ENCODE results near the gene ZFAND2A.
"Not testable (repeated sequence)": the region's sequence is repeated elsewhere in the genome, so short reads cannot be mapped to it uniquely, and the experiment has no call there.

The ZFAND2A gene

GRCh38 chr7:1201916-1202315 is 41.9 kb upstream of the ZFAND2A start:
- H3K4me1 ChIP-seq (ENCODE audit: insufficient read depth, poor library complexity, severe bottlenecking) = no peaks in the 10 kb centered on the region
- TF ChIP-seq CTCF (IDR thresholded peaks at IDR 0.05; ENCODE audit: poor library complexity, severe bottlenecking) = no peak
- no peaks in the 10 kb centered on the region for H3K36me3 ChIP-seq (ENCODE audit: low read depth)
- H3K27me3 ChIP-seq (ENCODE audit: insufficient read depth, poor library complexity, severe bottlenecking) = peaks cover 17% of the 10 kb centered on the region
- DNase-seq (ENCODE audit: low spot score) (no peak), ATAC-seq (ENCODE audit: low read depth) (no peak)
- H3K4me3 ChIP-seq (ENCODE audit: severe bottlenecking) = no peak overlapping the region
- H3K27ac ChIP-seq (ENCODE audit: poor library complexity, severe bottlenecking) = no peak overlapping the region
- H3K9me3 ChIP-seq (ENCODE audit: severe bottlenecking) = no peaks in the 10 kb centered on the region

GRCh38 chr7:1200045-1200444 is 40.0 kb upstream of the ZFAND2A start:
- Histone ChIP-seq H3K4me1 (ENCODE audit: insufficient read depth, poor library complexity, severe bottlenecking) (no peaks in the 10 kb centered on the region), H3K27ac (ENCODE audit: poor library complexity, severe bottlenecking) (no peak overlapping the region), H3K4me3 (ENCODE audit: severe bottlenecking) (no peak overlapping the region), H3K36me3 (ENCODE audit: low read depth) (no peaks in the 10 kb centered on the region), H3K9me3 (ENCODE audit: severe bottlenecking) (no peaks in the 10 kb centered on the region), H3K27me3 (ENCODE audit: insufficient read depth, poor library complexity, severe bottlenecking) (peaks cover 17% of the 10 kb centered on the region)
- DNase-seq (ENCODE audit: low spot score) (no peak), ATAC-seq (ENCODE audit: low read depth) (no peak)
- no peak for TF ChIP-seq CTCF (IDR thresholded peaks at IDR 0.05; ENCODE audit: poor library complexity, severe bottlenecking)

GRCh38 chr7:1197997-1198625 is 38.1 kb upstream of the ZFAND2A start:
- H3K27ac ChIP-seq (ENCODE audit: poor library complexity, severe bottlenecking) = no peak overlapping the region
- no peaks in the 10 kb centered on the region for H3K9me3 ChIP-seq (ENCODE audit: severe bottlenecking)
- no peak overlapping the region for H3K4me3 ChIP-seq (ENCODE audit: severe bottlenecking)
- H3K4me1 ChIP-seq (ENCODE audit: insufficient read depth, poor library complexity, severe bottlenecking) = no peaks in the 10 kb centered on the region
- peak; percentile 89 for ATAC-seq (ENCODE audit: low read depth)
- no peaks in the 10 kb centered on the region for H3K36me3 ChIP-seq (ENCODE audit: low read depth)
- H3K27me3 ChIP-seq (ENCODE audit: insufficient read depth, poor library complexity, severe bottlenecking) = peaks cover 14% of the 10 kb centered on the region
- DNase-seq (ENCODE audit: low spot score) = no peak
- TF ChIP-seq CTCF (IDR thresholded peaks at IDR 0.05; ENCODE audit: poor library complexity, severe bottlenecking) = no peak

- no peak overlapping the region for H3K4me3 ChIP-seq (ENCODE audit: severe bottlenecking)
- TF ChIP-seq CTCF (IDR thresholded peaks at IDR 0.05; ENCODE audit: poor library complexity, severe bottlenecking) = no peak
- H3K27ac ChIP-seq (ENCODE audit: poor library complexity, severe bottlenecking) = no peak overlapping the region
- H3K36me3 ChIP-seq (ENCODE audit: low read depth) = no peaks in the 10 kb centered on the region
- H3K27me3 ChIP-seq (ENCODE audit: insufficient read depth, poor library complexity, severe bottlenecking) = peaks cover 14% of the 10 kb centered on the region
- ATAC-seq (ENCODE audit: low read depth) (no peak), DNase-seq (ENCODE audit: low spot score) (no peak)
- H3K9me3 ChIP-seq (ENCODE audit: severe bottlenecking) = no peaks in the 10 kb centered on the region
- peaks cover 3% of the 10 kb centered on the region for H3K4me1 ChIP-seq (ENCODE audit: insufficient read depth, poor library complexity, severe bottlenecking)
Observed at GRCh38 chr7:1196950-1197349, 37.0 kb upstream of the ZFAND2A start.

GRCh38 chr7:1196441-1196840 is 36.4 kb upstream of the ZFAND2A start:
- not testable (repeated sequence) for H3K9me3 ChIP-seq (ENCODE audit: severe bottlenecking); H3K36me3 ChIP-seq (ENCODE audit: low read depth); ATAC-seq (ENCODE audit: low read depth); DNase-seq (ENCODE audit: low spot score); H3K27ac ChIP-seq (ENCODE audit: poor library complexity, severe bottlenecking); H3K4me1 ChIP-seq (ENCODE audit: insufficient read depth, poor library complexity, severe bottlenecking); H3K4me3 ChIP-seq (ENCODE audit: severe bottlenecking)
- H3K27me3 ChIP-seq (ENCODE audit: insufficient read depth, poor library complexity, severe bottlenecking) = peaks cover 14% of the 10 kb centered on the region

All from RWPE2 (cell line).